H1 (cell line): ENCODE measurements around the gene ZMAT5.

Experiments used
- ASH2L ChIP-seq: fragments of 200-600, 300-600 bp; sonication (generic); IDR thresholded peaks from one replicate; pipeline ENCODE4 v1.7.1; 2017; ENCODE audit warnings: low read length
- EZH2 ChIP-seq: fragments of 200-600 bp; sonication (generic); IDR thresholded peaks from 2 replicates; pipeline ENCODE4 v1.7.1; 2012; ENCODE audit warnings: low read depth, mild to moderate bottlenecking, moderate library complexity, low read length, inconsistent platforms; ENCODE audit not compliant: severe bottlenecking
- KDM1A ChIP-seq: fragments of 200-600, 300-600 bp; sonication (generic); IDR thresholded peaks from 2 replicates; pipeline ENCODE4 v1.7.1; 2016; ENCODE audit warnings: mild to moderate bottlenecking, low read length, borderline replicate concordance
- POLR2AphosphoS5 ChIP-seq: IDR thresholded peaks from 2 replicates; pipeline ENCODE4 v1.6.1; 2011; ENCODE audit warnings: low read depth, low read length
- RFX5 ChIP-seq: IDR thresholded peaks from 2 replicates; pipeline ENCODE4 v1.6.1; 2011; ENCODE audit warnings: low read depth, low read length, improper control_type of control experiment, borderline replicate concordance
- SIX5 ChIP-seq: IDR thresholded peaks from 2 replicates; pipeline ENCODE4 v1.6.1; 2011; ENCODE audit warnings: mild to moderate bottlenecking, low read depth, low read length
- SRF ChIP-seq: IDR thresholded peaks from 2 replicates; pipeline ENCODE4 v1.6.1; 2011; ENCODE audit warnings: mild to moderate bottlenecking, low read depth, low read length, moderate library complexity
- TAF1 ChIP-seq: IDR thresholded peaks from 2 replicates; pipeline ENCODE4 v1.6.1; 2011; ENCODE audit warnings: mild to moderate bottlenecking, low read depth, low read length
- TCF12 ChIP-seq: IDR thresholded peaks from 2 replicates; pipeline ENCODE4 v1.6.1; 2011; ENCODE audit warnings: low read depth, mild to moderate bottlenecking, low read length
- TEAD4 ChIP-seq: IDR thresholded peaks from 2 replicates; pipeline ENCODE4 v1.6.1; 2012; ENCODE audit warnings: low read depth, low read length, inconsistent platforms, mixed read lengths
- YY1 ChIP-seq: IDR thresholded peaks from 2 replicates; pipeline ENCODE4 v1.6.1; 2011; ENCODE audit warnings: low read depth, mild to moderate bottlenecking, low read length
- ZNF274 ChIP-seq: IDR thresholded peaks from 2 replicates; pipeline ENCODE4 v1.7.0; 2012; ENCODE audit warnings: low read length, borderline replicate concordance; ENCODE audit errors: extremely low read depth
- TF ChIP-seq, protein P1 (sequence below), 3 experiments: IDR thresholded peaks; 1 replicate in 2 of 3; 2 replicates in 1 of 3; pipeline versions ENCODE4 v1.5.1 to v1.6.1; 2011; ENCODE audit warnings: low read length in 3 of 3, mild to moderate bottlenecking in 3 of 3, inconsistent platforms in 2 of 3, low read depth in 1 of 3, moderate library complexity in 1 of 3; ENCODE audit not compliant: insufficient read depth in 1 of 3; ENCODE audit errors: control extremely low read depth in 1 of 3
- TF ChIP-seq, protein P2 (sequence below): IDR thresholded peaks from 2 replicates; pipeline ENCODE4 v1.6.1; 2011; ENCODE audit warnings: low read depth, mild to moderate bottlenecking, low read length; ENCODE audit not compliant: insufficient read depth

DNA sequence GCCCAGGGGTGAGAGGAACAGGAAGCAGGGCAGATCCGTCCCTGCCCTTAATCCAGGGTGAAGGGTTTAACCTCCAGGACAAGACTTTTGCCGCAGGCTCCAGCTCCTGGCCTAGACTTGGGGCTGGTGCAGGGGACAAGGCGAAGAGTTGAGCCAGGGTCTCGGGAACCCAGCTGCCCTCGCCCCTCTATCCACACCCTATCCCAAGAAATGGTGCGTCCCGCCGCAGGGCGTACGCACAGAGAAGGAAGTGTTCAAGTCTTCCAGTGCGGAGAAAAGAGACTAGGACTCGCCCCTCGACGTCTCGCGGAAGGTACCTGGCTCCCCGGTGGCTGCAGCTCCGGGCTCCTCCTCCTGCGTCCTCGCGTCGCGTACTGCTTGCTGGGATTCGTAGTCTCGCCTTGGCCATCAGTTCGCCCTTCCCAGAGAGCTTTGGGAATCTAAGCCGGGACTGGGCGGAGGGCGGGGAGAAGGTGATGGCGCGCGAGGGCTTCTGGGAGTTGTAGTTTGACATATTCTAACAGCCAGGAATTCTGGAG, at the start of gene ZMAT5:
- TF ChIP-seq, protein P1, sequence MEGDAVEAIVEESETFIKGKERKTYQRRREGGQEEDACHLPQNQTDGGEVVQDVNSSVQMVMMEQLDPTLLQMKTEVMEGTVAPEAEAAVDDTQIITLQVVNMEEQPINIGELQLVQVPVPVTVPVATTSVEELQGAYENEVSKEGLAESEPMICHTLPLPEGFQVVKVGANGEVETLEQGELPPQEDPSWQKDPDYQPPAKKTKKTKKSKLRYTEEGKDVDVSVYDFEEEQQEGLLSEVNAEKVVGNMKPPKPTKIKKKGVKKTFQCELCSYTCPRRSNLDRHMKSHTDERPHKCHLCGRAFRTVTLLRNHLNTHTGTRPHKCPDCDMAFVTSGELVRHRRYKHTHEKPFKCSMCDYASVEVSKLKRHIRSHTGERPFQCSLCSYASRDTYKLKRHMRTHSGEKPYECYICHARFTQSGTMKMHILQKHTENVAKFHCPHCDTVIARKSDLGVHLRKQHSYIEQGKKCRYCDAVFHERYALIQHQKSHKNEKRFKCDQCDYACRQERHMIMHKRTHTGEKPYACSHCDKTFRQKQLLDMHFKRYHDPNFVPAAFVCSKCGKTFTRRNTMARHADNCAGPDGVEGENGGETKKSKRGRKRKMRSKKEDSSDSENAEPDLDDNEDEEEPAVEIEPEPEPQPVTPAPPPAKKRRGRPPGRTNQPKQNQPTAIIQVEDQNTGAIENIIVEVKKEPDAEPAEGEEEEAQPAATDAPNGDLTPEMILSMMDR (IDR thresholded peaks at IDR 0.05; ENCODE audit: control extremely low read depth in 1 of 3, insufficient read depth in 1 of 3, low read depth in 1 of 3, low read length in 3 of 3) = no peak
- TF ChIP-seq TCF12 = no peak
- no peak for TF ChIP-seq YY1
- TF ChIP-seq ZNF274 = no peak
- no peak for TF ChIP-seq SRF
- no peak for TF ChIP-seq RFX5
- TF ChIP-seq ASH2L = peak; percentile 6
- TF ChIP-seq TEAD4 = no peak
- peak; percentile 61 for TF ChIP-seq TAF1
- no peak for TF ChIP-seq EZH2
- TF ChIP-seq KDM1A = no peak
- peak; percentile 79; the same call in 1 of the 2 replicates for TF ChIP-seq POLR2AphosphoS5
- peak; percentile 90 for TF ChIP-seq SIX5
- TF ChIP-seq, protein P2, sequence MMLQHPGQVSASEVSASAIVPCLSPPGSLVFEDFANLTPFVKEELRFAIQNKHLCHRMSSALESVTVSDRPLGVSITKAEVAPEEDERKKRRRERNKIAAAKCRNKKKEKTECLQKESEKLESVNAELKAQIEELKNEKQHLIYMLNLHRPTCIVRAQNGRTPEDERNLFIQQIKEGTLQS = no peak
